OCI-M1 (cell line): Measurements from ENCODE around the gene SOX10.

Source experiments
- DNase-seq: peaks from one replicate; lab custom pipeline; 2025; lab: John Stamatoyannopoulos, UW

Gene SOX10

DNA sequence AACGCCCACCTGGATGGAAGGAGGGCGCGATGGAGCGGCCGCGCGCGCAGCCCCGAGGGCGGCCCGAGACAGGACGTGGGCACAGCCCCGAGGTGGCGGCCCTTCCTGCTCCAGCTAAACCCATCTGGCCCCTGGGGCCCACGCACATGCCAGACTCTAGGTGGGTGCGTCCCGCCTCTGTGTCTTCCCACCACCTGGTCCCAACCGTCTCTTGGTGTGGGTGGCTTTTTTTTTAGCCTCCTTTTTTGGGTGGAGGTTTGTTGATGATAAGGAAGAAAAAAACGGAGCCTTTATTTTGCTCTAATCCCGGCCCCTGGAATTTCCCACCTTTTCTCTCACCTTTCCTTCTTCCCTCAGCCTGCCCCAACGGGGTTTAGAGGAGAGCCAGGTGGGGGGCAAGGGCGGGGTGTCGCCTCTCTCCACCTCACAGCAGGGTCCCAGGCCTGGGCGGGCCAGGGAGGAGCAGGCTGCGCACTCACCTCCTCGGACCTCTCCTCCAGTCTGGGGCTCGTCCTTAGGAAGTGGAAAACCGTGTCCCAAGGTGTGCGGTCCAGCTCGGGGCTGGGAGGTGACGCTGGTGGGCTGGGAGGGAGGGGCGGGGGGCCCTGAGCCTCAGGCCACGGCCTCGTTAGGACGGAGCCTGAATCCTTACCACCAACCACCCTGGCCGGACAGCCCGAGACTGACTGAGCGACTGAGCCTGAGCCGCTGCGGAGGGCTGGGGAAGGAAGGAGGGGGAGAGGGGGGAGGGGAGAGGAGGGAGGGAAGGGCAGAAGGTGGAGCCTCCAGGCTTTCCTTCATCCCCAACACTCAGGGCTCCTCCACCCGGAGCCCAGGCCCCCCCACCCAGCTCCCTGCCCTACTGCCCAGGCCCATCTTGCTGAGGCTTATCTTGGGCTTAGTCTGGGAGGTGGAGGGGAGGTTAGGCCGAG lies at the start of gene SOX10:
Gene SOX10, minus strand, starts transcription at position 696 of the 932 bp plus-strand sequence. CDS start 771 bp downstream, outside the sequence.
- DNase-seq: no peak

DNA sequence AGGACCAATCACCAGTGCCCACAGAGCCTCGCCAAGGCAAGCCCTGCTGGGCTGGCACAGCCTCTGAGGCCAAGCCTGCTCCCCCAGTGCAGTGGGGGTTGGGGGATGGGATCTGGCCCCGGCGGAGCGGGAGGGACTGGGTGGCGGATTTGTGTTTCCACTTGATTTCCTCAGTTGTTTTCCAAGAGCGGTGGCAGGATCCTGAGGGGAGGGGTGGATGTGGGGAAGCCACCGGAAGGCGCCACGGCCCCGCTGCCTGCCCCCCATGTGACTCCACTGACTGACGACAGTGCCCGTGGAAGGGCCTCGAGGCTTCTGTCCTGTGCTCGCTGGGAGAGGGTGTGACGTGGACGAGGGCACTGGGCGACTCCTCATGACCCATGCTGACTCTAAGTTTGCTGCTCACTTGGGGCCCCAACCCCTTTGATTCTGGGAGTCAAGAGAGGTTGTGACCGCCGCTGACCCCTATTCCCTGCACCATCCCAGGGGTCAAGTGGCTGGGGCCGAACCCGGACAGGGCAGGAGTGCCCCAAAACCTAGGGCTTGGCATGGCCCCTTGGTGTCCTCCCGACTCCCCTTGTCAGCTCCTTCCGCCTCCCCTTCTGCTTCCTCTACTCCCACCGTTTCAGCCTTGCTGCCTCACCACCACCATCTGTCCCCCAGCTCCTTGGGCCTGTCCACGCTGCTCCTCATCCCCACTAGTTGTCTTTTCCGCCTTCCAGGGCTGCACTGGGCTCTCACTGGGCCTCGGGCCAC lies 49.3 kb upstream of the SOX10 start:
- no peak for DNase-seq

DNA sequence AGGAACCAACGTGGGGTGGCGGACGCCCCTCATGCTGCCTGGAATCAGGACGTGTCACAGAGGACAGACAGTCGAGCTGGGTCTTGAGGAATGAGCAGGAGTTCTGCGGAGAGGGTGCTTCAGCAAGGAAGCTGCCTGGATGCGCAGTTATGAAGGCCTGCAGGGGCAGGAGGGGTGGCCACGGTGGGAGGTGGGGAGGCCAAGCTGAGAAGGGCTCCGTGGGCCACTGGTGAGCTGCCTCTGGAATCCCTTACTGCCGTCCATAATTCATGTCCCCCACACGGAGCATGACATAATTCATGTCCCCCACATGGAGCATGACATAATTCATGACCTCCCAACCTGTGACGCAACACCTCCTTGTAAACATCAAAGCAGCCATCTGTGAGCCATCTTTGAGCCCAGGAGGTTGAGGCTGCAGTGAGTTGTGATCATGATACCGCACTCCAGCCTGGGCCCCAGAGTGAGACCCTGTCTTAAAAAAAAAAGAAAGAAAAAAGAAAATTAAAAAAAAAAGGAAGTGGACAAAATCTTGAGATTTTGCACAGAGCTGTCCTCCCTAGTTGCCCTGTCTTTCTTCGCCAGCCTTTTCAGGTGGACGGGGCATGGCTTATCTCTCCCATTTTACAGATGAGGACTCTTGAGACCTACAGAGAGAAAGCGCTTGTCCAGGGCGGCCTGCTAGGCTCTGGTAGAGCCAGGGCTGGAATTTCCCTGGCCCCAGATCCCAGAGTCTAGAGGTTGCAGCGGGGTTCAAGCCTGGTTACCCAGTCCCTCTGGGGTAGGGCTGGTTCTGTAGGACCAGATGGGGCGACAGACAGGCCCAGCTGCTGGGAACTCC lies 48.5 kb upstream of the SOX10 start:
- peak; percentile 40 for DNase-seq

DNA sequence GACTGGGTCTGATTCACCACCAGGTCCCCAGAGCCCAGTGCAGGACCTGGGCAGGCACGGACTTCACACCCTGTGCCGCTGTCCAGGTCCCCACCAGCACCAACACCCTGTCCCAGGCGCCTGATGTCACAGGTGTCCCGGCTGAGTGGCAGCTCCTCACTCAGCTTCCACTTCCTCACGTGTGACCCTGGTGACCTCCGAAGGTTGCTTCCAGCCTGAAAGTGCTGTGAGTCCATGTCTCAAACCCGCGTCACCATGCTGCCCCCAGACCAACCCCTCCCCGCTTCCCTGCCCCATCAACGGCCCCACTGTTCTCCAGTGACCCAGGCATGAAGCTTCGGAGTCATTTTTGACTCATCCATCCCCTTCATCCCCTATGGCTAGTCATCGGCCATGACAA lies 47.1 kb upstream of the SOX10 start:
- no peak for DNase-seq

DNA sequence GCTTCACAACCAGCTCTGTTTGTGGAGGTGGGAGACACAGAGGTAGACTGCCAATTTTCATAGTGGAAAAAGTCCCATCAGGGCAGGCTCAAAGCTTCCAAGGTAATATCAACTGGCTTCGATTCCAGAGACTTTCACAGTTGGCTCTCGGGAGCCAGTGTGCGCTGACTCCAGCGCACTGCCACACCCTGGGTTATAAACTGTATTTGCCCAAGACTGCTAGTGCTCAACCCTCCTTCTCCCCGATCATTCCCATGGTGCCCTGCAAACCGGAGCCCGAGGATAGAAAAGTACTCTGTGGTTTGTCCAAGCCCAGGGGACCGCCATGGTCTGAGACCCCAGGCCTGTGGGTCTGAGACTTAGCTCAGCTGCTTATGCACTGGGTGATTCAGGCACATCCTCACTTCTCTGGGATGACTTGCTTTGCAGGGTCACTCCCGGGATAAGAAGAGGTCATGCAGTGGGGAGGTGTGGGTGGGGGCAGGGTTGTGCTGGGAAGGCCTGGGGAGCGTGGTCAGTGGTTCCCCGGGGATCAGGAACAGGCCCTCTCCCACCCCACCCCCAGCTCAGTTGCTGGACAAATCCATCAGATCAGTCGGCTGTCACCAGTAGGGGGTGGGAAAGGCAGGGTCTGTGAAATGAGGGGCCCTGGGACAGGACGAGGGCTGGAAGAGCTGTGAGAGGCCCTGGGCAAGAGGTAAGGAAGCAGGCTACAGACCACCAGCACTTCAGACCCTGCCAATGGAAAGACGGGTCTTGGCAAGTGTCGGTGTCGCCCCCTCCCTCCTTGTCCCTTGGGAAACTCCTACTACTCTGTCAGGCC lies 46.2 kb upstream of the SOX10 start:
- DNase-seq: no peak

DNA sequence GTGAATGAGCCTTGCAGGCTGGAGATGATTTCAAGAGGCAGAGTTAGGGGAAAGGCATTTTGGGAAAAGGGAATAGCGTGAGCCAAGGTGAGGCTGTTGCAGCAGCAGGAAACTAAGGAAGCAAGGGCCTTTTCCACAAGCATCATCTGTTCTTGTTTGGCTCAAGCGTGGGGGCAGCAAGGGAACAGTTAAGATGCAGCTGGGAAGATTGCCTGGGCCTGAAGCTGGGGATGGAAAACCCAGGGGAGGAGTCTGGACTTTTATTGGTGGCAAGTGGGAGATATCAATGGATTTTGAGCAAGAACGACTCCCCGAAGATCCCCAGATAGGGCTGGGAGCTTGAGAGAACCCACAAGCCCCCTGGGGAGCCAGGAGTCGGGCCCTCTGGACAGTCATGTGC lies 45.5 kb upstream of the SOX10 start:
- no peak for DNase-seq

DNA sequence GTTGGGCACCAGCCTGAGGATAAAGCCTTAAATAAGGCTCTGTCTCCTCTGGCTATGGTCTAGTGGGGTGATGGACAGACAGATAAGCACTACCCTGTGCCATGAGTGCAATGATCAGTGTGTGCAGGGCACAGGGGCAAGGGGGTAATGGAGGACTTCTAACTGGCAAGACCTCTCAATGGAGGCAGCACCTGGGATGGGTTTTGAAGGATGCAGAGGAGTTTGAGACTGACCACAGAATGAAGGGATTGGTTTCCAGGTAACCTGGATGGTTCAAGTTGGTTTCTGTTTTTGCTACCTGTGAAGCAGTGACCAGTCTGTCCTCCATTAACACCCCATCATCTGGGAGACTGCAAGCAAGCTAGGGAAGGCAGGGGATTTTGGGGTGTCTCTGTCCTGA lies 45.0 kb upstream of the SOX10 start:
- DNase-seq: no peak

DNA sequence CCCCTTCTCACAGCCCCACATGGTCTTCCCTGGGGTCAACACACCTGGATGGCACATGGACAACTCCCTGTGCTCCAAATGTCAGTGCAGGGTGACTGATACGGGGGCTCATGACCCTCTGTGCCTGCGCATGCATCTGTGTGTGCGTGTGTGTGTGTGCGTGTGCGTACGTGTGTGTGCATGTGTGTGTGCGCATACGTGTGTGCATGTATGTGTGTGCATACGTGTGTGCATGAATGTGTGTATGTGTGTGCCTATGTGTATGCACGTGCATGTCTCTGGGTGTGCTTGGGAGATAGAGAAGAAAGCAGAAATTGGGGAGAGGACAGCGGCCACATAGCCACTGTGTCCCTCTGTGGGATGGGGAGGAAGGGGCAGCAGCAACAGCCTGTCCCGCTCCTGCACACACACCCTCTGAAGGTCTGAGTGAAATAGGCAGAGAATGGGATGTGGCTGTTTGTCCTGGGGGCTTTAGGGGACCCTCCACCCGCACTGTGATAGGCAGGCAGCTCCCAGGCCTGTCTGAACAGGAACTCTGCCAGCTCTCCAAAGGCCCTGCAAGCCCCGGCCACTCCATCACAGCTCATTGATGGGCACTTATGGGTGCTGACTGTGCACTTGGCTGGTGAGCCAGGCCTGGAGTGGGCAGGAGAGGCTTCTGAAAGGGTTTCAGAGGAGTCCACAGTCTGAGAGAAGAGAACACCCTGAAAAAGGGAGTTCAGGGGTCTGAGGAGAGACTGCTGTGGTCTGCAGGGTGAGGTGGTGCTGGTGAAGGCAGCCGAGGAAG lies 44.2 kb upstream of the SOX10 start:
- DNase-seq: no peak

DNA sequence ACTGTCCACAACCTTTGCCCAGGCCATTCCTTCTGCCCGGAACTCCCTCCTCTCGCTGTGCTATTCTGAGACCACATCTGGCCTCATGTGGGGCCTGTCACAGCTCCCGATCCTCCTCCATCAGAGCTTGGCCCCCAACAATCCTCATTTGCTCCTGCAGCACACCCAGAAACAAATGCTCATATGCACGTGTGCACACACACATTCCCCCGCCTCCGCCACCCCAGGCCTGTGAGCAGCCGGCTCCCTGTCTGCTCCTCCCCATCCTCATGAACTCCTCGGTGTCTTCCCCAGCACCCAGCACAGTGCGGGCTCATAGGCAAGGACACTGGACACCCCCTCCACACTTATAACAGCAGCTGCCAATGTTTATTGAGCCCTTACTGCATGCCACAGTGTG lies 43.1 kb upstream of the SOX10 start:
- DNase-seq: no peak

DNA sequence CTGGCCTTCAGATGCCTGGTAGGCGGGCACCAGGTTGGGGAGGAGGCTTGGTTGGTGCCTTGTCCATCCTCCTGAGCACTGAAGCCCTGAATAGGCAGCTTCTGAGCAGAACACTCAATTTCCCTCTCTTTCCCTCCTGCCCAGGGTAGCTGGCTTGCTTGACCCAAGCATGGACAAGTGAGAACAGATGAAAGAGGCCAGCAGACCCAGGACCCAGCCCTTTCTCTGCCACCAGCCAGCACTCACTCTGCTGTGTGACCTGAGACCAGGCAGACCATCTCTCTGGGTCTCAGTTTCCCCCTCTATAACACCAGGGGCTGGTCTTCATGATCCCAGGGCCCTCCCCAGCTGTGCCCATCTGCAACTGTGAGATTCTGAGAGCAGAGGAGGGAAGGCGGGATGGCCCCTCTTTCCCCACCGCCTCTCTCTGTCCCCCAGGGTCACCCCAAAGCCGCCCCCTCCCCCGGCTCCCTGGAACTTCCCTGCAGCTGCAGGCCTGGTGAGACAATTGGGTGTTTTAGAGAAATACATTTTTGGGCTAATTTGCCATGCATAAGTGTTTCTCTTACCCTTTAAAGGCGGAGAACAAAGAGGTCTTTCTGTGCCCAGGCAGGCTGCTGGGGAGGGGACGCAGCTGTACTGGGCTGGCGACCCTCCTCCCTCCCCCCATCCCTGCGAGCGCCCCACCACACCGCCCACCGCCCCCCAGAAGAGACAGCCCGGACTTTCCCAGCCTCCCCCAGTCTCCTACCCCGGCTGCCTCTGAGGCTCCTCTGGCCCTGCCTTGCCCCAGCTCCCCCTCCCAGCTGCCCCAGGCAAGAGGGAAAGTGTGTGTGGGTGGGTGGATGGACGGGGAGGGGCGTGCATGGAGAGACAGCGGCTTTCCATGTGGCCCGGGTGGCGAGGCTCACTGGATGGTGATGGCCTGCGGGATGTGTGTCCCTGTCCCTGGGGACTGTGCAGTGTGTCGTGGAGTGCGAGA lies 42.1 kb upstream of the SOX10 start:
- DNase-seq: no peak

DNA sequence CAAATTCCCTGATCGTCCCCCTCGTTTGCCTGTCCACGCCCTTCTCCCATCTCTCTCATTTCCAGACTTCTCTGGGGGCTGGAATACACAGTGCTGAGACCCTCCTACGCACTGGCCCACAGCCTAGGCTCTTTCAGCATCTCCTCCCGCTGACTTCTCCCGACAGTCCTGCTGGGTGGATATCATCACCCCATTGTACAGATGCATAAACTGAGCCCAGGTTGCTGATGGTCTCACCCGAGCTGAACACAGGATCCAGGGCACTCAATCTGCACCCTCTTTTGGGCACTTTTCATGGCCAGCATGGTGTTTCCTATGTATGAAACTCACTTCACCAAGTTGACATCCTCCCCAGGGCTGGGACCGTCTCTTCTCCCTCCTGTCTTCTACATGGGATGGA lies 41.2 kb upstream of the SOX10 start:
- DNase-seq: no peak

DNA sequence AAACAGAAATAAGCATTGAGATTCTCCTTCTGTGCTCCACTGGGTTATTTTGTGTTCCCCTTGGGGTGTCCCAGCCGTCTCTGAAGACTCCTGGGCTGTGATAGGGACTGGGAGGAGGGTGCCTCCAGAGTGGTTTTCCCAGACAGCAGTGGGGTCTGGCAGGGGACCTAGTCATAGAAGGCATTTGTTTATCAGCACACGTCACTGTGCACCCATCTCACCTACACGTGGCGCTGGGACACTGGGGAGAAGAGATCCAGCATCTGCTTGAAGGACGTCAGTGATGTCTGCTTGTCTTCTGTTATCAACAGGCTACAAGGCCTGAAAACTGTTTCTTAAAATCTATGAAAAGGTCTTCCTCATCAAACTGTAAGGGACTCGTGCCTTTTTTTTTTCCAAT lies 38.7 kb upstream of the SOX10 start:
- DNase-seq: no peak

DNA sequence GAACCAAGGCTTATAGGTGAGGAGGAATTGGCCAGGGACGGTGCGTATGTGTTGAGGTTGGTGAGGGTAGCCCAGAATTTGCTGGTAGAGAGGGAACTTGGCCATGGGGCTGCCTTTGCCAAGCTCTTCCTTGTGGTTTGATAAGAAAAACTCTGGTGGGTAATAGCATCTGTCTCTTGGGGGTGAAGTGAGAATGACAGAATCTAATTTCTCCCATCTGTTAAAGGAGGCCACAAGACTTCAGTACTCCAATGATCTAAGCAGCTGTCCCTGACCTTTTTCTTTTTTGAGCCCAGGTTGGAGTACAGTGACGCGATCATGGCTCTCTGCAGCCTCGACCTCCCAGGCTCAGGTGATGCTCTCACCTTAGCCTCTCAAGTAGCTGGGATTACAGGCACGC lies 36.9 kb upstream of the SOX10 start:
- no peak for DNase-seq

DNA sequence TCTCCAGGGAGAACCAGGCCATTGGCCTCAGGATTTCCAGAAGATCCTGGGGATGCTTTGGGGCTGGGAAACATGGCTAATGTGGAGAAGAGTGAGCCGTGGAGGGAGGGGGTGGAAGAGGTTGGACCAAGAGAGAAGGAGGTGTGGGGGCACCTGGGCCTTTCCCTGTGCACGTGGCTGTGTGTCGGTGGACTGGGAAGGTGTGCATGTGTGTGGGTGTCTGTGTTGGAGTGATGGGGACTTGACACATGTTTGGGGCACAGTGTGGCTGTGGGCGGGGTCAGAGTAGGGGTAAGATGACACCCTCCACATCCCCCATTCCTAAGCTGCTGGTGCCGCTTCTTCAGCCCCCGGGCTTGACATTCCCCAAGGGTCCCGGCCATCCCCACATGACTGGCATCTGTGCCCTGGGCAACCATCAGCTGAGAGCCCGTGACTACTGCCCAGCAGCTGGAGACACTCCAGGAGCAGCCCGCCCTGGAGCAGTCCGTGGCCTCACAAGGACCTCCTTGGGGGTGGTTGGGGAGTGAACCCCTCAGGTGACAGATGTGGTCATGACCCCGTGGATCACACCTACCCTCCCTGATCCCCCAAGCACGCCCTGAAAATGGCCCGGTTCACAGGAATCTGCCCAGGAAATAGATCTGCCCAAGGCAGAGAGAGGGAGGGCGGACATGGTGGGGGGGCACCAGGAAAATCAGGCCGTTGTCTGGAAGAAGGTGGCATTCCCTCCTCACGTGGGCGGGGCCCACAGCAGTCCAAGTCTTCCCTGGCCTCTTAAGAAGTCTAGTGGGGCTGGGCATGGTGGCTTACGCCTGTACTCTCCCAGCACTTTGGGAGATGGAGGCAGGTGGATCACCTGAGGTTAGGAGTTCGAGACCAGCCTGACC lies 34.8 kb upstream of the SOX10 start:
- DNase-seq: no peak

DNA sequence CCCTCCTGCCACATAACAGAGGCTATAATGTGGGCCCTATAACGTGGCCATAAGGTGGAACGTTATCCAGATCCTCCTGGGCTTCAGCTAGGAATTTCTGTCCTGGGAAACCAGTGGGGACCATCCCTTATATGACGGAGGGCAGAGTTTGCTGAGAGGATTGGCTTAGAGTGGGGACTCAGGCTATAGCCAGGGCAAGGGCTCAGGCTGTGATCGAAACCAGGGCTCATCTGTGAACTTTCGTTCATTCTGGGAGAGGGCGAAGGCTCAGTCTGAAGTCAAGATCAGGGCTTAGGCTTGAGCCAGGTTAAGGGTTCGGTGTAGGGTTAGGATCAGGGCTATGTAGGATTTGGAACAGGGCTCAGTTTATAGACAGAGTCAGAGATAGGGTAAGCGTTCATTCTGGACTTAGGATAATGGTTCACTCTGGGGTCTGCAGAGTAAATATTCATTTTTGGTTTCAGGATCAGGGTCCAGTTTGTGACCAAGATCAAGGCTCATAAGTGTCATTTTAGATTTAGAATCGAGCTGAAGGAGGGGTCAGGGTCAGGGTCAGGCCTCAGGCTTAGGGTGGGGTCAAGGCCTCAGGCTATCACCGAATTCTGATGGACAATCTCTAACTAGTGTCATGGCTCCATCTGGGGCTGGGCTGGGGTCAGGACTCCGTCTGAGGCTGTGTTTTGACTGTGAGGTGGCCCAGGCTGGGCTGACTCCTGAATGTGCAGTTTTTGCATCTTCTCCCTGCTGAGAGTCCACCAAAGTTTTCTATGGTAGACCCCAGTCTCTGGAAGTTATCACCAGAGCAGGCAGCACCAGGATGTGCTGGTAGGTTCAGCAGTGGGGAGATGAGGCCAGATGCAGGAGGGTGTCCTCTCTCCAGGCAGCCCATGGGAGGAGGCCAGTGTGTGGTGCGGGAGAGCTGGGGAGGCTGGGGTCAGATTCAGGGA lies 33.9 kb upstream of the SOX10 start:
- DNase-seq: no peak

DNA sequence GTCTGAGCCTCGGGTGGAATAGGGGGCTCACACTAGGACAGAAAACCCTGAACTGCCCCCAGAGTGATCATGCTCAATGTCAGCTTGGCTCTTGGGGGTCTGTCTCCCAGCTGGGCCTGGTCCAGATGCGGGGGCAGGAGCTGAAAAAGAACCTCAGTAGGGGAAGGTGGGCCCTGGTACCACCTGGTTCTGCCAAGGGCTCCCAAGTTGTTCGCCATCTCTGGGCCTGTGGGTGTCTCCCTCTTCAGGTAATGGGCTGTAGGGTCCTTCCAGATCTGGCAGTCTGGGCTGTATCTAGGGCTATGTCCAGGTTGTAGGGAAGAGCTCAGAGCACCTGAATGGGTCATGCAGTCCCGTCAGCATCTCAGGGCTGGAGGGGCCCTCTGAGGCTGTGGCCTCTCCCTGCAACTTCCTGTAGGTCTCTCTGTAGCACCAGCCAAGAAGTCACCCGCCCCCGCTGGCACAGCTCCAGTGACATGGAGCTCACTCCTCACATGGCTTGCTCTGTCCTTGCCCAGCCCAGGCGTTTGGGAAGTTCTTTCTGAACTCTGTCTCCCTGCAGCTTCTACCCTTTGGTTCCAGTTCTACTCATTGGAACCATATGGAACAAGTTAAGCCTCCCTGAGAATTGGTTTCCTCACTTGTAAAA lies 33.0 kb upstream of the SOX10 start:
- DNase-seq: peak; percentile 30
